Choroid plexus epithelial cell (primary cell): Measurements from ENCODE around the gene LAMA5.

Source experiments
- DNase-seq: peaks from one replicate; pipeline ENCODE4 v3.0.0-alpha.2; 2010; ENCODE audit warnings: low read depth
- H3K4me3 ChIP-seq: 2 replicates; pipeline ENCODE4 v1.5.1; 2011; ENCODE audit warnings: low read depth, mild to moderate bottlenecking, control low read depth, low read length, moderate library complexity
- TF ChIP-seq, protein P1 (sequence below): conservative IDR thresholded peaks from 2 replicates; pipeline ENCODE4 v1.5.1; 2011; ENCODE audit warnings: low read depth, mild to moderate bottlenecking, control low read depth, inconsistent platforms, low read length, moderate library complexity

LAMA5 gene

DNA sequence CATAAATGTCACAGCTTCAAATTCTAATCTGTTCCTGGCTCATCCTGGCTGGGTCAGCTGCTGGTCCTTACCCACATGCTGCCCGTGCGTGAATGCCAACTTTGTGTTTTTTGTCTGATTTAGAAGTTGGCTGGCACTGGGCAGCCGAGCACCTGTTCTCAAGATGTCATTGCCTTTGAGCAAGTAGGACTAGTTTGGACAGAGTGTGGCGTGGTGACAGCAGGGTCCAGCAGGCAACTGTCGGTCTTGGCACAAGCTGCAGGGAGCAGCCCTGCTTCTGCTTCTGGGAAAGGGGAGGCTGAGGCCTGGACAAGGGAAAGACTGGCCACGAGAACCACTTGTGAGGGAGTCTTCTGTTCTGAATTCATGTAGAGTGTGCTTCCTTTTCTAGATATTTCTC lies 90.7 kb downstream of the LAMA5 start:
- H3K4me3 ChIP-seq = no peak overlapping the region
- no peak for DNase-seq
- TF ChIP-seq, protein P1, sequence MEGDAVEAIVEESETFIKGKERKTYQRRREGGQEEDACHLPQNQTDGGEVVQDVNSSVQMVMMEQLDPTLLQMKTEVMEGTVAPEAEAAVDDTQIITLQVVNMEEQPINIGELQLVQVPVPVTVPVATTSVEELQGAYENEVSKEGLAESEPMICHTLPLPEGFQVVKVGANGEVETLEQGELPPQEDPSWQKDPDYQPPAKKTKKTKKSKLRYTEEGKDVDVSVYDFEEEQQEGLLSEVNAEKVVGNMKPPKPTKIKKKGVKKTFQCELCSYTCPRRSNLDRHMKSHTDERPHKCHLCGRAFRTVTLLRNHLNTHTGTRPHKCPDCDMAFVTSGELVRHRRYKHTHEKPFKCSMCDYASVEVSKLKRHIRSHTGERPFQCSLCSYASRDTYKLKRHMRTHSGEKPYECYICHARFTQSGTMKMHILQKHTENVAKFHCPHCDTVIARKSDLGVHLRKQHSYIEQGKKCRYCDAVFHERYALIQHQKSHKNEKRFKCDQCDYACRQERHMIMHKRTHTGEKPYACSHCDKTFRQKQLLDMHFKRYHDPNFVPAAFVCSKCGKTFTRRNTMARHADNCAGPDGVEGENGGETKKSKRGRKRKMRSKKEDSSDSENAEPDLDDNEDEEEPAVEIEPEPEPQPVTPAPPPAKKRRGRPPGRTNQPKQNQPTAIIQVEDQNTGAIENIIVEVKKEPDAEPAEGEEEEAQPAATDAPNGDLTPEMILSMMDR = no peak

DNA sequence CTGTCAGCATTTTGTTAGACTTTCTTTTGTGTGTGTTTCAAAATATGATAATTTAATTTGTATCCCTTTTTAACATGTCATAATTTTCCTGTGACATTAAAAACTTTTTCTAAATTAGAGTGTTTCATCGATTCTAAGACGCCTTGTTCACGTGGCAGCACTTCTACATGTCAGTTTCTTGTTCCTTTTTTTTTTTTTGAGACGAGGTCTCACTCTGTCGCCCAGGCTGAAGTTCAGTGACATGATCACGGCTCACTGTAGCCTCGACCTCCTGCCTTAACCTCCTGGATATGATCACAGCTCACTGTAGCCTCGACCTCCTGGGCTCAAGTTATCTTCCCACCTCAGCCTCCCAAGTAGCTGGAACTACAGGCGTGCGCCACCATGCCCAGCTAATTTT lies 91.9 kb downstream of the LAMA5 start:
- H3K4me3 ChIP-seq = no peak overlapping the region
- no peak for DNase-seq
- TF ChIP-seq, protein P1 = no peak

DNA sequence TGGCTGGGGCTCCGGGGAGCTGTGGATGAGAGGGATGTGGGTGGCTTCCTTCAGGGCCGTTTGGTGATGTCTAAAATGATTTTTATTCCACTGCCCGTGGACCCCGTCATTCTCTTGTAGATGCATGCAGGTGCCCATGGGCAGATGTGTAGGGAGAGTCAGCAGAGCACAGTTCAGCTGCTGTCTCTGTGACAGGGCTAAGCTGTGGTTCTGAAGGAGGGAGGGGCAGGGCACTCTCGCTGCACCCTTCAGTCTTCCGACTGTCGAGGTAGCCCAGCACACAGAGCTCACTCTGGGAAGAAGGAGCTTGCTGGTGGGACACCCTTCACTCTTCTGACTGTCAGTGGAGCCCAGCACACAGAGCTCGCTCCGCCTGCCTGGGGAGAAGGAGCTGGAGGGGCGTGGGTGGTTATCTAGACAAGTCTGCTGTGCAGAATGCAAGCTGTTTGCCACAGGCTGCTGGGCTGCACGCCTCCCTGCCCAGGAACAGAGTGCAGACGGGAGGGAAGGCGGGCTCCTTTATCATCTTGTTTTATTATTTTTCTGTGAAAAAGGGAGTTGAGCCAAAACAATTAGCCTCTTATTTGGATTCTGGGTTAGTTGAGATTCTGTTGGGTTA lies 92.7 kb downstream of the LAMA5 start:
- peak; percentile 60 for DNase-seq
- no peak overlapping the region for H3K4me3 ChIP-seq
- TF ChIP-seq, protein P1 = no peak

DNA sequence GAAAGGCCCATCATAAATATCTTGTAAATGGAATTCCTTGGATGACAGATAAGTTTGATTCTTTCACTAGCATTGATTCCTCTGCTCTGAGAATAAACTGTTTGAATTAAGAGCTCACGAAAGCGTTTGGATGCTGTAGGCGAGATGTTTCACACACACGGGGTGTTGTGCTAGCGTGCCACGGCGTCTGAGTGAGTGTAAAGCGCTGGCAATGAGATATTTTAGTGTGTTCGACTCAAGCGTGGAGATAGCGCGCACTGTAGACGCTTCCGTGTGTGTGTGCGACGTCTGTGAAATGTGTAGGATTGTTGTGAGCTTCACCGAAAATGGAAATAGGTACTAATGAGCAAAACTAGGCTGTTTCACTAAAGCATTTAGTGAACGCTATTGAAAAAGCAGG lies 93.7 kb downstream of the LAMA5 start:
- no peak for DNase-seq
- no peak overlapping the region for H3K4me3 ChIP-seq
- TF ChIP-seq, protein P1 = no peak

DNA sequence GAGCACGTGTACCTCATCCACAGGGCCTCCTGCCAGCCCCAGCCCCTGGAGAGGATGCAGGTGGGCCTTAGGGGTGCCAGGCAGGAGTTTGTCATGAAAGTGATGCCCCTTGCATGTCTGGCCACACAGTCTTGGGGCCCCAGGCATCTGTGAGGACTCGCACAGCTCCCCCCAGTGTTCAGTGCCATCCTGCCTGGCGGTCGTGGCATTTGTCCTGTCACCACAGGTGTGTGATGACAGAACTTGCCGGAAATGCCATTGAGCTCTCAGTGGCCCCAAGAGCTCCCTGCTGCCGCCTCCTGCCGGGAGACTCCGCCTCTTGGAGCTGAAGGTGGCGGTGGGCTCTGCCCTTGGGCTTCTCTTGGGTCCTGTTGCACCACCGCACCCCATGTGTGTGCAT lies 94.9 kb downstream of the LAMA5 start:
- TF ChIP-seq, protein P1 = no peak
- no peak overlapping the region for H3K4me3 ChIP-seq

DNA sequence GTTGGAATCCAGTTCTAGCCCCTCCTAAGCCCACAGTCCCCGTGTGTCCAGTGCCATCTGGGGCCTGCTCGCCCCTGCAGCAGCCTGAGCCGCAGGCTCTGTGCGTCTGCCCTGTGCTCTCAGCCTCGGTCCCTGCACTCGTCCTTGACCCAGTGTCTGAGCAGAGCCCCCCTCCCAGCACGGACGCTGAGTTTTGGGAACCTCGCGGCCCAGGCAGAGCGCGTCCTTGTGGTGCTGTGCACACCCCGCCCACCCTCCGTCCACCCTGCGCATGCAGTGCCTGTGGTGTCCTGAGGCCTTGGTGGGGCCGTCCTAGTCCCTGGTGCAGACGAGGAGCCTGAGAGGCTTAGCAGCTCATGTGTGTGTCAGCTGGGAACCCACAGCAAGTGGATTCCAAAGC lies 97.2 kb downstream of the LAMA5 start:
- H3K4me3 ChIP-seq = no peak overlapping the region
- DNase-seq = no peak
- TF ChIP-seq, protein P1 = no peak

More for the DNA sequence above, 94.9 kb downstream of the LAMA5 start:
- no peak for DNase-seq

DNA sequence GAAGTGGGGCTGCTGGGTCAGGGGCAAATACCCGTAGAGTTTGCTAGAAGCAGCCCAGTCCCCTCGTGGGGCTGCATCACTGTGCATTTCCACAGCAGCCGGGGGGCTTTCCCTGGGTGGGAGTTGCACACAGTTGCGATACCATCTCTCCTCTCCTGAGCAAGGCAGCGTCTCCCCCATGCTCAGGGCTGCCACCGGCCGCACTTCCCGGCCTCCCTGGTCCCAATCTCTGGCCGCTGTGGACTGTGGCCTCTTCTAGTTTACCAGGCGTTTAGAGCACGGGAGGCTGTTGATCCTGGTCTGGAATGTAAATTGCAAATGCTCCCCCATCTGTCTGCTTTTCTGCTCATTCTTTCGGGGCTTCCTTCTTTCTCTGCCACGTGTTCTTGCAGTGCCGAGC lies 97.7 kb downstream of the LAMA5 start:
- H3K4me3 ChIP-seq = no peak overlapping the region
- TF ChIP-seq, protein P1 = no peak
- no peak for DNase-seq
